Measurements from ENCODE around the gene CLK2. TPM values are rescaled to one million over a fixed set of nuclear protein-coding genes. Genes with fewer than 3 reads are reported as not detected.
"Not testable (repeated sequence)": the region's sequence is repeated elsewhere in the genome, so short reads cannot be mapped to it uniquely, and the experiment has no call there.

Gene CLK2
- total and polyA plus RNA-seq, 4 donors: 9.3 to 88.6 (median 51.3) TPM

DNA sequence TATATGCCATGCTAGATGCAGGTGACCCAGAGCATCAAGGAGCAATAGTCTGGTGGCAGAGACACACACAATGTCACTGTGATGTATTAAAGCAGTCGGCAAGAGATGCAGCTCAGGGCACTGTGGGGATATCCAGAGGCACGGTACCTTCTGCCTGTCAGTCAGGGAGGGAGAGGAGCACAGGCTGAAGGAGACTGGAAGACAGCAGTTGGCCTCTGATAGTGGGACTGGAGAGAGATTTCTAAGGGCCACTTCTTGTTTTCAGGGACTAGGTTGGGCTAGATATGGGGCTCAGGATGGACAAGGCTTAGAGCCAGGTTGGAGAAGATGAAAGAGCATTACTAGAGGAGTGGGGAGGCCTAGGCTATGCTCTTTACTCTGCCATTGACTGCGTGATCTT is 42.0 kb downstream of the CLK2 start:
- H3K9me3 ChIP-seq (ENCODE audit: control insufficient read depth, low read length); intact Hi-C loops (cut with DNase I); DNase-seq; H3K27me3 ChIP-seq (ENCODE audit: control insufficient read depth in 1 of 2, insufficient read depth in 2 of 2, low read length in 1 of 2); H3K36me3 ChIP-seq (ENCODE audit: control insufficient read depth in 1 of 2, insufficient read depth in 2 of 2, low read length in 1 of 2); H3K4me3 ChIP-seq (ENCODE audit: low read length in 2 of 2); H3K4me1 ChIP-seq (ENCODE audit: control insufficient read depth in 1 of 2, insufficient read depth in 2 of 2, low read length in 2 of 2); ATAC-seq (ENCODE audit: low FRiP score): not testable (repeated sequence)
- WGBS, 2 donors: 93 to 94% methylated on average over 3 of the region's 3 CpGs
- H3K27ac ChIP-seq (ENCODE audit: low read depth in 1 of 2, low read length in 2 of 2): peak overlapping the region; percentile 29 to 75

- Histone ChIP-seq H3K36me3 (ENCODE audit: control insufficient read depth in 1 of 2, insufficient read depth in 2 of 2, low read length in 1 of 2) (no peaks in the 10 kb centered on the region), H3K4me3 (ENCODE audit: low read length in 2 of 2) (no peak overlapping the region), H3K4me1 (ENCODE audit: control insufficient read depth in 1 of 2, insufficient read depth in 2 of 2, low read length in 2 of 2) (peaks cover 5 to 8% of the 10 kb centered on the region in 2 donors), H3K9me3 (ENCODE audit: control insufficient read depth, low read length) (no peaks in the 10 kb centered on the region), H3K27ac (ENCODE audit: low read depth in 1 of 2, low read length in 2 of 2) (peak overlapping the region in 1 of 2 donors; percentile 83), H3K27me3 (ENCODE audit: control insufficient read depth in 1 of 2, insufficient read depth in 2 of 2, low read length in 1 of 2) (no peaks in the 10 kb centered on the region)
- ATAC-seq (ENCODE audit: low FRiP score) (no peak), DNase-seq (no peak)
- intact Hi-C loops (cut with DNase I): loop anchor here in 1 of 2 donors (5.0 kb wide), 2 partner anchors 36 to 51 kb away; no protein-coding TSS in a partner anchor
- WGBS, 2 donors: 46 to 47% methylated on average over 9 of the region's 9 CpGs
Observed at GRCh38 chr1:155228096-155228427, 45.2 kb downstream of the CLK2 start.

DNA sequence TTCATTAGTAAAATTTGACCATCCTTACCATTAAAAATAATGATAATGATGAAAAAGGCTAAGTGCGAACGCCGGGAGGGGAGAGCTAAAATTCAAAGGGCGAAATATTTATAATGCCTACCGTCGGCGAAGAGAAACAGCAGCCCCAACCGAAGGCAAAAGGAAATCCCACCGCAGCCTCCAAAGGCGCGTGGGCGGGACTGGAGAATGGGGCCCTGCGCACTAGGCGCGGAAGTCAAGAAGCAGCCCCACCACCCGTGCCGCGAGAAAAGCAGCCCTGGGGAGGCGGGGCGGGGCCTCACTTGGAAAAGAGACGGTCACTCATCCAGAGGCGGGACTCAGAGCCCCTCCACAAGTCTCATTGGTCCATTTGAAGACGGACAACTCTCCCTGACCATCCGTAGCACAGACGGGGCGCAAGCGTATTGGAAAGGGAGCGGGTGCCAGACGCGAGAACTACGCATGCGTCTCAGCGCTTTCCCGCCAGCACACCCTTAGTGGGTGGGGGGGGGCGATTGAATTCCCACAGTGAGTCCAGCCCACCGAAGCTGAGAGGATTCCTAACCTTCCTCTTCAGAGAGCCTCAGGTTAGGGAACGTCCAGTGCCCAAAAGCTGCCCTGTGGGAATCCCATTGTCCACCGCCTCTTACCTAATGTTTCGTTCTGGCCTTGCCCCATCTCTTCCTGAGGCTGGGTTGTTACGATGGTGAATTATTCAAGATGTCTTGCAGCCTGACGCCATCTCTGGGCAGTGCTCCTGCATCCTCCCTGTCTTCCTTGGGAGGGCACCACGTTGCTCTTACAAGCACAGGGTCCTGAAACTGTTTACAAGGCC is 45.8 kb downstream of the CLK2 start:
- H3K4me3 ChIP-seq (ENCODE audit: low read length in 2 of 2): peak overlapping the region; percentile 37 to 57
- no peaks in the 10 kb centered on the region for H3K27me3 ChIP-seq (ENCODE audit: control insufficient read depth in 1 of 2, insufficient read depth in 2 of 2, low read length in 1 of 2)
- WGBS, 2 donors: 1% methylated on average over 42 of the region's 42 CpGs
- no peaks in the 10 kb centered on the region for H3K9me3 ChIP-seq (ENCODE audit: control insufficient read depth, low read length)
- H3K36me3 ChIP-seq (ENCODE audit: control insufficient read depth in 1 of 2, insufficient read depth in 2 of 2, low read length in 1 of 2): no peaks in the 10 kb centered on the region
- peak; percentile 98 for ATAC-seq (ENCODE audit: low FRiP score)
- peak; percentile 99 for DNase-seq
- peak overlapping the region in 1 of 2 donors; percentile 83 for H3K27ac ChIP-seq (ENCODE audit: low read depth in 1 of 2, low read length in 2 of 2)
- intact Hi-C loops (cut with DNase I): loop anchor here in 1 of 2 donors (1.0 to 5.0 kb wide), 3 partner anchors 19 to 50 kb away; partner anchors contain the start of gene MTX1
- peaks cover 5 to 8% of the 10 kb centered on the region in 2 donors for H3K4me1 ChIP-seq (ENCODE audit: control insufficient read depth in 1 of 2, insufficient read depth in 2 of 2, low read length in 2 of 2)

DNA sequence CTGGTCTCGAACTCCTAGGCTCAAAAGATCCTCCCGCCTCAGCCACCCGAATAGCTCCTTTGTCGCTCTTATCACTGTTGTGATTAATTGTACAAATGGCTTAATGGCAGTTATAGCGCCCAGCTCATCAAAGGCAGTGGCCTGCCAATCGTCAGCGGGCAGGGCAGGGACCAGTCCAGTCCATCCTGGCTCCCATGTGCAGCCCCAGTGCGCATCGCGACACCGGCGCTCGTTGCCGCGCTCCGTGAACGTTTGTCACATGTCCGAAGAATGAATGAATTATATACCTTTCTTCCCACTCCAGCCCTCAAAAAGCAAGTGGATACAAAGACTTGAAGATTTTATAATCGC is 46.4 kb downstream of the CLK2 start:
- H3K9me3 ChIP-seq (ENCODE audit: control insufficient read depth, low read length): no peaks in the 10 kb centered on the region
- peak overlapping the region; percentile 37 to 57 for H3K4me3 ChIP-seq (ENCODE audit: low read length in 2 of 2)
- ATAC-seq (ENCODE audit: low FRiP score): peak; percentile 62
- no peaks in the 10 kb centered on the region for H3K36me3 ChIP-seq (ENCODE audit: control insufficient read depth in 1 of 2, insufficient read depth in 2 of 2, low read length in 1 of 2)
- peak; percentile 74 to 84 for DNase-seq
- 0% methylated on average over 19 of the region's 19 CpGs for WGBS, 2 donors
- H3K27me3 ChIP-seq (ENCODE audit: control insufficient read depth in 1 of 2, insufficient read depth in 2 of 2, low read length in 1 of 2): no peaks in the 10 kb centered on the region
- peak overlapping the region in 1 of 2 donors; percentile 83 for H3K27ac ChIP-seq (ENCODE audit: low read depth in 1 of 2, low read length in 2 of 2)
- intact Hi-C loops (cut with DNase I): loop anchor here in 1 of 2 donors (1.0 to 5.0 kb wide), 3 partner anchors 19 to 50 kb away; partner anchors contain the start of gene MTX1
- H3K4me1 ChIP-seq (ENCODE audit: control insufficient read depth in 1 of 2, insufficient read depth in 2 of 2, low read length in 2 of 2): peaks cover 5 to 8% of the 10 kb centered on the region in 2 donors

- Histone ChIP-seq H3K36me3 (ENCODE audit: control insufficient read depth in 1 of 2, insufficient read depth in 2 of 2, low read length in 1 of 2) (no peaks in the 10 kb centered on the region), H3K27me3 (ENCODE audit: control insufficient read depth in 1 of 2, insufficient read depth in 2 of 2, low read length in 1 of 2) (no peaks in the 10 kb centered on the region), H3K4me1 (ENCODE audit: control insufficient read depth in 1 of 2, insufficient read depth in 2 of 2, low read length in 2 of 2) (peaks cover 5 to 8% of the 10 kb centered on the region in 2 donors), H3K9me3 (ENCODE audit: control insufficient read depth, low read length) (no peaks in the 10 kb centered on the region), H3K27ac (ENCODE audit: low read depth in 1 of 2, low read length in 2 of 2) (peak overlapping the region in 1 of 2 donors; percentile 83), H3K4me3 (ENCODE audit: low read length in 2 of 2) (peak overlapping the region; percentile 37 to 57)
- intact Hi-C loops (cut with DNase I): loop anchor here in 1 of 2 donors (5.0 kb wide), 2 partner anchors 34 to 49 kb away; no protein-coding TSS in a partner anchor
- WGBS, 2 donors: 1 to 2% methylated on average over 7 of the region's 7 CpGs
- ATAC-seq (ENCODE audit: low FRiP score) (peak; percentile 84), DNase-seq (peak; percentile 86 to 93)
Observed at GRCh38 chr1:155226188-155226909, 47.0 kb downstream of the CLK2 start.

DNA sequence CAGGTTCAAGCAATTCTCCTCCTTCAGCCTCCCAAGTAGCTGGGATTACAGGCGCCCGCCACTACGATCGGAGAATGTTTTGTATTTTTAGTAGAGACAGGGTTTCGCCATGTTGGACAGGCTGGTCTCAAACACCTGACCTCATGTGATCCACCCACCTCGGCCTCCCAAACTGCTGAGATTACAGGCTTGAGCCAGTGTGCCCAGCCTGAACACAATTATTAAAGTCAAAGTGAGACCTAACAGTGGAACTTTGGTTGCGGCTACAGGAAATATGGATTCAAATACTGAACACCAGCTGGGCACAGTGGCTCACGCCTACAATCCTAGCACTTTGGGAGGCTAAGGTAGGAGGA is 47.9 kb downstream of the CLK2 start:
- intact Hi-C loops (cut with DNase I): loop anchor here in 1 of 2 donors (5.0 kb wide), 2 partner anchors 33 to 48 kb away; no protein-coding TSS in a partner anchor
- H3K36me3 ChIP-seq (ENCODE audit: control insufficient read depth in 1 of 2, insufficient read depth in 2 of 2, low read length in 1 of 2); ATAC-seq (ENCODE audit: low FRiP score); DNase-seq; H3K9me3 ChIP-seq (ENCODE audit: control insufficient read depth, low read length); H3K4me1 ChIP-seq (ENCODE audit: control insufficient read depth in 1 of 2, insufficient read depth in 2 of 2, low read length in 2 of 2); H3K27me3 ChIP-seq (ENCODE audit: control insufficient read depth in 1 of 2, insufficient read depth in 2 of 2, low read length in 1 of 2); H3K4me3 ChIP-seq (ENCODE audit: low read length in 2 of 2): not testable (repeated sequence)
- peak overlapping the region in 1 of 2 donors; percentile 58 for H3K27ac ChIP-seq (ENCODE audit: low read depth in 1 of 2, low read length in 2 of 2)
- 96 to 97% methylated on average over 8 of the region's 8 CpGs for WGBS, 2 donors

DNA sequence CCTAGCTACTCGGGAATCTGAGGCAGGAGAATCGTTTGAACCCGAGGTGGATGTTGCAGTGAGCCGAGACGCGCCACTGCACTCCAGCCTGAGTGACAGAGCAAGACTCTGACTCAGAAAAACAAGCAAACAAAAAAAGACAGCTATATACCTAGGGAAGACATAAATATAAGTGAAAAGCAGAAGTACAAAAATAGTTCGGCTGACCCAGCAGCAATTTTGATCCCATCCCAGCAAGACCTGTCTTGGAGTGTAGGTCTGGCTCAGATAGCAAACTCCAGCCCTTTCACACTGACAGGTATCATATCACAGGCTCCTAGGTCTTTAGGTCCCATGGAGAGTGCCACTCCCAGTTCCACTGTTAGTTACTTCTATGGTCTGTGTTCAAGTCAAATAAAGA is 50.3 kb downstream of the CLK2 start:
- H3K36me3 ChIP-seq (ENCODE audit: control insufficient read depth in 1 of 2, insufficient read depth in 2 of 2, low read length in 1 of 2): no peaks in the 10 kb centered on the region
- intact Hi-C loops (cut with DNase I): no loop called here

DNA sequence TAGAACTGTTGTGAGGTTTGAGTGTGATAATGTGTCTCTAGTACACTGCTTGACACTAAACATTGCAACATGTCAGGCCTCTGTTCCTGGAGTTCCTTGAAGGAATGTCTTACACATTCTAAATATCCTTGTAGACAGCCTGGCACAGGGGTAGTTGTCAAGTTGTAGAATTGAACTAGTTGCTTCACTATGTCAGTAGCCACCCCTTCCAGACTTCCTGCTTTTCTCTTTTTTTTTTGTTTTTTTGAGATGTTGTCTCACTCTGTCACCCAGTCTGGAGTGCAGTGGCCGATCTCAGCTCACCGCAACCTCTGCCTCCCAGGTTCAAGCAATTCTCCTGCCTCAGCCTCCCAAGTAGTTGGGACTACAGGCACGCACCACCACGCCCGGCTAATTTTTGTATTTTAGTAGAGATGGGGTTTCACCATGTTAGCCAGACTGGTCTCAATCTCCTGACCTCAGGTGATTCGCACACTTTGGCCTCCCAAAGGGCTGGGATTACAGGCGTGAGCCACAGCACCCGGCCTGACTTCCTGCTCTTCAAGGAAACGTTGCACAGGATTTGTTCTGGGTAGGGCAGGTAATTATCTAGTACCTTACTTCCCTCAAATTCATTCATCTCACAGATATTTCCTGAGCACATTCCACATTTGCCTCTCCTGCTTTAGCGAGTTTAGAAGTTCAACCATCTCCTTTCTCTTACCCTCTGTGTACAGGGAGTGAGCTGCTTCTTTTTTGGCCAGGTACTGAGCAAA is 52.9 kb downstream of the CLK2 start:
- WGBS, 2 donors: 93 to 94% methylated on average over 10 of the region's 10 CpGs

More for the DNA sequence above, 50.3 kb downstream of the CLK2 start:
- no peak overlapping the region for H3K27ac ChIP-seq (ENCODE audit: low read depth in 1 of 2, low read length in 2 of 2)
- peaks cover 5 to 8% of the 10 kb centered on the region in 2 donors for H3K4me1 ChIP-seq (ENCODE audit: control insufficient read depth in 1 of 2, insufficient read depth in 2 of 2, low read length in 2 of 2)
- ATAC-seq (ENCODE audit: low FRiP score) (no peak), DNase-seq (no peak)
- H3K9me3 ChIP-seq (ENCODE audit: control insufficient read depth, low read length): no peaks in the 10 kb centered on the region
- WGBS, 2 donors: 86 to 88% methylated on average over 7 of the region's 7 CpGs
- H3K27me3 ChIP-seq (ENCODE audit: control insufficient read depth in 1 of 2, insufficient read depth in 2 of 2, low read length in 1 of 2): no peaks in the 10 kb centered on the region
- H3K4me3 ChIP-seq (ENCODE audit: low read length in 2 of 2): no peak overlapping the region

More for the DNA sequence above, 52.9 kb downstream of the CLK2 start:
- H3K27me3 ChIP-seq (ENCODE audit: control insufficient read depth in 1 of 2, insufficient read depth in 2 of 2, low read length in 1 of 2); H3K27ac ChIP-seq (ENCODE audit: low read depth in 1 of 2, low read length in 2 of 2); H3K9me3 ChIP-seq (ENCODE audit: control insufficient read depth, low read length); intact Hi-C loops (cut with DNase I); H3K4me1 ChIP-seq (ENCODE audit: control insufficient read depth in 1 of 2, insufficient read depth in 2 of 2, low read length in 2 of 2); H3K4me3 ChIP-seq (ENCODE audit: low read length in 2 of 2); H3K36me3 ChIP-seq (ENCODE audit: control insufficient read depth in 1 of 2, insufficient read depth in 2 of 2, low read length in 1 of 2); ATAC-seq (ENCODE audit: low FRiP score); DNase-seq: not testable (repeated sequence)

Data from aorta (tissue), 5 donors.